ENCODE measurements around the gene SYNE2. TPM values are rescaled to one million over a fixed set of nuclear protein-coding genes. Genes with fewer than 3 reads are reported as not detected.

SYNE2 gene
- total and polyA plus RNA-seq, 2 donors from 2014 or later, result 65.9 to 461 TPM

Small RNA genes lying within 50 kb of the gene (microRNA-seq; reads per million reads assigned to microRNA genes)
- gene MIR548H1, result not detected

Other genes with a start within 250 kb of the SYNE2 start
- gene WDR89, start 211.1 kb upstream of the SYNE2 start, total RNA-seq, result 15.7 TPM
- 10.8 TPM for gene WDR89, start 211.1 kb upstream of the SYNE2 start, polyA plus RNA-seq (ENCODE audit: insufficient read depth, low read depth, low replicate concordance)
- gene SGPP1, start 124.9 kb upstream of the SYNE2 start, total RNA-seq, result 20.9 TPM
- gene SGPP1, start 124.9 kb upstream of the SYNE2 start, polyA plus RNA-seq (ENCODE audit: insufficient read depth, low read depth, low replicate concordance), result 24.0 TPM

All from kidney (tissue), 2 donors.